Measurements from ENCODE around the gene STAM. TPM values are rescaled to one million over a fixed set of nuclear protein-coding genes. Genes with fewer than 3 reads are reported as not detected.

The STAM gene
- total RNA-seq, 2 donors from 2014 or later, result 7.3 to 15.5 TPM

- Histone ChIP-seq H3K27me3 (no peaks in the 10 kb centered on the region), H3K36me3 (replicated peaks in 1 of 2; ENCODE audit: insufficient read depth in 1 of 2, low read depth in 2 of 2) (no peaks in the 10 kb centered on the region), H3K4me1 (no peaks in the 10 kb centered on the region), H3K4me3 (no peak overlapping the region), H3K9me3 (no peaks in the 10 kb centered on the region), H3K27ac (no peak overlapping the region)
- no peak for DNase-seq
- intact Hi-C loops (cut with DNase I), result no loop called here
- WGBS, 2 donors, result 97 to 100% methylated on average over 1 of the region's 1 CpG
- TF ChIP-seq, protein P1, sequence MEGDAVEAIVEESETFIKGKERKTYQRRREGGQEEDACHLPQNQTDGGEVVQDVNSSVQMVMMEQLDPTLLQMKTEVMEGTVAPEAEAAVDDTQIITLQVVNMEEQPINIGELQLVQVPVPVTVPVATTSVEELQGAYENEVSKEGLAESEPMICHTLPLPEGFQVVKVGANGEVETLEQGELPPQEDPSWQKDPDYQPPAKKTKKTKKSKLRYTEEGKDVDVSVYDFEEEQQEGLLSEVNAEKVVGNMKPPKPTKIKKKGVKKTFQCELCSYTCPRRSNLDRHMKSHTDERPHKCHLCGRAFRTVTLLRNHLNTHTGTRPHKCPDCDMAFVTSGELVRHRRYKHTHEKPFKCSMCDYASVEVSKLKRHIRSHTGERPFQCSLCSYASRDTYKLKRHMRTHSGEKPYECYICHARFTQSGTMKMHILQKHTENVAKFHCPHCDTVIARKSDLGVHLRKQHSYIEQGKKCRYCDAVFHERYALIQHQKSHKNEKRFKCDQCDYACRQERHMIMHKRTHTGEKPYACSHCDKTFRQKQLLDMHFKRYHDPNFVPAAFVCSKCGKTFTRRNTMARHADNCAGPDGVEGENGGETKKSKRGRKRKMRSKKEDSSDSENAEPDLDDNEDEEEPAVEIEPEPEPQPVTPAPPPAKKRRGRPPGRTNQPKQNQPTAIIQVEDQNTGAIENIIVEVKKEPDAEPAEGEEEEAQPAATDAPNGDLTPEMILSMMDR (IDR thresholded peaks at IDR 0.05), result no peak
- TF ChIP-seq POLR2A (IDR thresholded peaks at IDR 0.05), result no peak
- no peak for ATAC-seq
Measured at GRCh38 chr10:17676919-17677318, 33.0 kb downstream of the STAM start.

DNA sequence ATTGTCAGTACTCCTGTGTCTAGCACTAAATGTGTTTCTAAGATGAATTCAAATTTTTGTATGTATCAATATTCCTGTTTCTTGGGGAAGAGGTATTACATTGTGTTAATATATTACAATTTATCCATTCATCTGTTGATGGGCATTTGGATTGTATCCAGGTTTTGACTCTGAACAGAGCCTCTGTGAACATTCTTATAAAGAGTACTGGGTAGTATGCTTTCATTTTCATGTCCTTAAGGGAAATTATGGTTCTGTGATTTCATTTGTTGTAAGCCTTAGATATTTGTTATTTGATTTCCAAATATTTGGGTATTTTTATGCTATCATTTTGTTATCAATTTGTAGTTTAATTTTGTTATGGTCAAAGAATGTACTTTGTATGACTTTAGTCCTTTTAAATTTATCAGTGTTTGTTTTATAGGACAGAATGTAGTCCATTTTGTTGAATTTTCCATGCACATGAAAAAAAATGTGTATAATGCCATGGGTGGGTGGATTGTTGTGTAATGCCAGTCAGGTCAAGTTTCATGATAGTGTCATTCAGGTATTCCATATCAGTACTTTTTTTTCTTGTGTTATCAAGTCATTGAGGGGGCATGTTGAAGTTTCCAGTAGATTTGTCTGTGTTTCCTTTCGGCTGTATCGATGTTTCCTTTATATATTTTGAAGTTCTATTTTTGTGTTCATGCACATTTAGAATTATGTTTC is 38.4 kb downstream of the STAM start:
- DNase-seq (no peak), ATAC-seq (no peak)
- Histone ChIP-seq H3K4me1 (peaks cover 10% of the 10 kb centered on the region), H3K4me3 (no peak overlapping the region), H3K27ac (no peak overlapping the region), H3K36me3 (replicated peaks in 1 of 2; ENCODE audit: insufficient read depth in 1 of 2, low read depth in 2 of 2) (no peaks in the 10 kb centered on the region), H3K9me3 (no peaks in the 10 kb centered on the region), H3K27me3 (no peaks in the 10 kb centered on the region)
- intact Hi-C loops (cut with DNase I), result no loop called here
- TF ChIP-seq POLR2A (IDR thresholded peaks at IDR 0.05), result no peak
- TF ChIP-seq, protein P1 (IDR thresholded peaks at IDR 0.05), result no peak
- 27% methylated on average over 2 of the region's 2 CpGs for WGBS, 2 donors

- Histone ChIP-seq H3K4me3 (no peak overlapping the region), H3K27ac (no peak overlapping the region), H3K36me3 (replicated peaks in 1 of 2; ENCODE audit: insufficient read depth in 1 of 2, low read depth in 2 of 2) (peaks cover 0 to 2% of the 10 kb centered on the region in 2 donors), H3K27me3 (no peaks in the 10 kb centered on the region), H3K9me3 (no peaks in the 10 kb centered on the region), H3K4me1 (peaks cover 10% of the 10 kb centered on the region)
- no peak for DNase-seq
- no peak for TF ChIP-seq POLR2A (IDR thresholded peaks at IDR 0.05)
- TF ChIP-seq, protein P1 (IDR thresholded peaks at IDR 0.05), result no peak
- intact Hi-C loops (cut with DNase I), result no loop called here
- no peak for ATAC-seq
Measured at GRCh38 chr10:17683541-17683940, 39.6 kb downstream of the STAM start.

DNA sequence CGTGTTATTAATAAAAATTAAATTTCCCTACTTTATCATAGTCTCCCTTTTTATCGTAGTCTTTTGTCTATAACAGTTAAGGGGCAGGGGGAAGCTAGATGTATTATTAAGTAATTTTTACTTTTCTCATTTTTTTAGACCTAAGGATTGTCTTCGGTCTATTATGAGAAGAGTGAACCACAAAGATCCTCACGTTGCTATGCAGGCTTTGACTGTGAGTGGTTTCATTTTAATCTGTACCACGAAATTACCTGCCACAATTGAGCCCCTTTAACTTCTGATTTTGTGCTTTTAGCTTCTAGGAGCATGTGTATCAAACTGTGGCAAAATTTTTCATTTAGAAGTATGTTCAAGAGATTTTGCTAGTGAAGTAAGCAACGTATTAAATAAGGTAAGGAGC is 40.6 kb downstream of the STAM start:
- no peak overlapping the region for H3K27ac ChIP-seq
- H3K9me3 ChIP-seq, result no peaks in the 10 kb centered on the region
- DNase-seq (no peak), ATAC-seq (no peak)
- H3K4me3 ChIP-seq, result no peak overlapping the region
- H3K4me1 ChIP-seq, result peaks cover 10% of the 10 kb centered on the region
- no peak for TF ChIP-seq POLR2A (IDR thresholded peaks at IDR 0.05)
- TF ChIP-seq, protein P1 (IDR thresholded peaks at IDR 0.05), result no peak
- intact Hi-C loops (cut with DNase I), result no loop called here
- 91% methylated on average over 6 of the region's 6 CpGs for WGBS, 2 donors
- H3K36me3 ChIP-seq (replicated peaks in 1 of 2; ENCODE audit: insufficient read depth in 1 of 2, low read depth in 2 of 2), result peaks cover 0 to 2% of the 10 kb centered on the region in 2 donors
- H3K27me3 ChIP-seq, result no peaks in the 10 kb centered on the region

DNA sequence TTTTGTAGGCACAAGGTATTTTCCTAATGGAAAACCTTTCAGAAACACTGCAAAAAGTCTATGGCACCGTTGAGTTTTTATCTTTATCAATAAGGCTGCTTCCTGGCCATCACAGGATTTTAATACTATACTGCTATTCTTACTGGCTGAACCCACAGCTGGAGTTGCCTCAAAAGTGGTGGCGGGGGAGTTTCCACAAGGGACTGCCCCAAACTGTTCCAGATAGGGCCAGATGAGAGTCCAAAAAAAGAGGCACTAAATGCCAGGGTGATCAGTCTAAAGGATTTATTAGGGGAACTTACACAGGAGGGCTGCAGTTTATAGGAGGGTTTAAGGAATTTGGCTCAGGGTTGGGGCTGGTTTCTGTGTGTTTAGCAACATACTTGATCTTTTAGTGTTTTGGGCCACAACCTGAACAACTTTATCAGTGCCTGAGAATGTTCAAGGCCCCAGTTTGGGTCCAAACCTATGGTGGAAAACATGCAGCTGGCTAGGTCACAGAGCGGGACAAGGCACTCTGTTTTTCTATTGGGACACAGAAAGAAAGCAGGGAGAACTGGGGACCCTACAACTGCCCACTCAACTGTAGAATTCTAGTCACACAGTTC is 41.4 kb downstream of the STAM start:
- no peak for TF ChIP-seq POLR2A (IDR thresholded peaks at IDR 0.05)
- TF ChIP-seq, protein P1 (IDR thresholded peaks at IDR 0.05), result no peak
- DNase-seq (no peak), ATAC-seq (no peak)
- peaks cover 10% of the 10 kb centered on the region for H3K4me1 ChIP-seq
- H3K27ac ChIP-seq, result no peak overlapping the region
- no peak overlapping the region for H3K4me3 ChIP-seq
- no peaks in the 10 kb centered on the region for H3K9me3 ChIP-seq
- no peaks in the 10 kb centered on the region for H3K27me3 ChIP-seq
- intact Hi-C loops (cut with DNase I), result no loop called here
- 86 to 92% methylated on average over 3 of the region's 3 CpGs for WGBS, 2 donors
- H3K36me3 ChIP-seq (replicated peaks in 1 of 2; ENCODE audit: insufficient read depth in 1 of 2, low read depth in 2 of 2), result peaks cover 0 to 7% of the 10 kb centered on the region in 2 donors
